Gastroesophageal sphincter (tissue), 3 donors: ENCODE measurements around the gene SPEN.

ENCODE experiments used
- POLR2A ChIP-seq, 2 donors: fragments of 450-650 bp; IDR thresholded peaks; one replicate each; pipeline ENCODE4 v1.6.1; 2017; ENCODE audit warnings: antibody characterized with exemption in 2 of 2, mild to moderate bottlenecking in 2 of 2, moderate library complexity in 1 of 2
- POLR2AphosphoS5 ChIP-seq: sonication (generic); formaldehyde crosslinking; IDR thresholded peaks from one replicate; pipeline ENCODE4 v1.6.1; 2017; ENCODE audit warnings: antibody characterized with exemption
- TF ChIP-seq, protein P1 (sequence below), 4 experiments: fragments of 200-600 bp in 2 of 4; fragments of 450-650 bp in 2 of 4; sonication (generic) in 1 of 4; IDR thresholded peaks; one replicate each; pipeline ENCODE4 v1.5.1; 2017 to 2019; ENCODE audit warnings: antibody characterized with exemption in 4 of 4, mild to moderate bottlenecking in 2 of 4, moderate library complexity in 2 of 4

DNA sequence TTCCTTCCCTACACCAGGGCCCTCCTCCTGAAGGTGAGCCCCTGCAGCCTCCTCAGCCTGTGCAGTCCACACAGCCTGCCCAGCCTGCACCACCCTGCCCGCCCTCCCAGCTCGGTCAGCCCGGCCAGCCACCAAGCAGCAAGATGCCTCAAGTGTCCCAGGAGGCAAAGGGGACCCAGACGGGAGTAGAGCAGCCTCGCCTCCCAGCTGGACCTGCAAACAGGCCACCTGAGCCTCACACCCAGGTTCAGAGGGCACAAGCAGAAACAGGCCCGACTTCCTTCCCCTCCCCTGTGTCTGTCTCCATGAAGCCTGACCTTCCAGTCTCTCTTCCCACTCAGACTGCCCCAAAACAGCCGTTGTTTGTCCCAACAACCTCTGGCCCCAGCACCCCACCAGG, 89.6 kb downstream of the SPEN start:
- TF ChIP-seq POLR2A (IDR thresholded peaks at IDR 0.05) (no peak), POLR2AphosphoS5 (no peak)
- TF ChIP-seq, protein P1, sequence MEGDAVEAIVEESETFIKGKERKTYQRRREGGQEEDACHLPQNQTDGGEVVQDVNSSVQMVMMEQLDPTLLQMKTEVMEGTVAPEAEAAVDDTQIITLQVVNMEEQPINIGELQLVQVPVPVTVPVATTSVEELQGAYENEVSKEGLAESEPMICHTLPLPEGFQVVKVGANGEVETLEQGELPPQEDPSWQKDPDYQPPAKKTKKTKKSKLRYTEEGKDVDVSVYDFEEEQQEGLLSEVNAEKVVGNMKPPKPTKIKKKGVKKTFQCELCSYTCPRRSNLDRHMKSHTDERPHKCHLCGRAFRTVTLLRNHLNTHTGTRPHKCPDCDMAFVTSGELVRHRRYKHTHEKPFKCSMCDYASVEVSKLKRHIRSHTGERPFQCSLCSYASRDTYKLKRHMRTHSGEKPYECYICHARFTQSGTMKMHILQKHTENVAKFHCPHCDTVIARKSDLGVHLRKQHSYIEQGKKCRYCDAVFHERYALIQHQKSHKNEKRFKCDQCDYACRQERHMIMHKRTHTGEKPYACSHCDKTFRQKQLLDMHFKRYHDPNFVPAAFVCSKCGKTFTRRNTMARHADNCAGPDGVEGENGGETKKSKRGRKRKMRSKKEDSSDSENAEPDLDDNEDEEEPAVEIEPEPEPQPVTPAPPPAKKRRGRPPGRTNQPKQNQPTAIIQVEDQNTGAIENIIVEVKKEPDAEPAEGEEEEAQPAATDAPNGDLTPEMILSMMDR (IDR thresholded peaks at IDR 0.05) = no peak
